NCI-H82 (cell line): ENCODE measurements around the gene SPATA46.
A peak's percentile ranks its signal among the peaks of the same experiment; 100 is the strongest.
"Not testable (repeated sequence)": the region's sequence is repeated elsewhere in the genome, so short reads cannot be mapped to it uniquely, and the experiment has no call there.

Experiments
- DNase-seq: peaks from one replicate; lab custom pipeline; 2025; lab: John Stamatoyannopoulos, UW

Gene SPATA46

GRCh38 chr1:162376691-162377090 lies at the start of gene SPATA46:
TSS of gene SPATA46 (minus strand) at chr1:162376854. CDS start at chr1:162376790, 64 bp downstream.
- no peak for DNase-seq

- no peak for DNase-seq
Observed at GRCh38 chr1:162422662-162423375, 46.2 kb upstream of the SPATA46 start.

GRCh38 chr1:162421258-162422164 lies 44.9 kb upstream of the SPATA46 start:
- peak; percentile 30 for DNase-seq

GRCh38 chr1:162420120-162420519 lies 43.5 kb upstream of the SPATA46 start:
- DNase-seq = no peak

GRCh38 chr1:162419450-162419931 lies 42.8 kb upstream of the SPATA46 start:
- DNase-seq = peak; percentile 95

GRCh38 chr1:162418584-162418983 lies 41.9 kb upstream of the SPATA46 start:
- DNase-seq = not testable (repeated sequence)

GRCh38 chr1:162417650-162418049 lies 41.0 kb upstream of the SPATA46 start:
- DNase-seq = no peak

- DNase-seq = no peak
Observed at GRCh38 chr1:162416909-162417308, 40.3 kb upstream of the SPATA46 start.

GRCh38 chr1:162416215-162416614 lies 39.6 kb upstream of the SPATA46 start:
- DNase-seq = no peak

- no peak for DNase-seq
Observed at GRCh38 chr1:162412002-162412401, 35.3 kb upstream of the SPATA46 start, which contains the start of gene SH2D1B. TSS of gene SH2D1B (minus strand) at chr1:162412136. CDS start at chr1:162412016, 120 bp downstream.

- DNase-seq = no peak
Observed at GRCh38 chr1:162407539-162407938, 30.9 kb upstream of the SPATA46 start.

GRCh38 chr1:162406811-162407210 lies 30.2 kb upstream of the SPATA46 start:
- DNase-seq = no peak

GRCh38 chr1:162405800-162406199 lies 29.1 kb upstream of the SPATA46 start:
- DNase-seq = no peak

- no peak for DNase-seq
Observed at GRCh38 chr1:162404550-162405160, 28.0 kb upstream of the SPATA46 start.

- no peak for DNase-seq
Observed at GRCh38 chr1:162400790-162401355, 24.2 kb upstream of the SPATA46 start.

GRCh38 chr1:162398999-162399580 lies 22.4 kb upstream of the SPATA46 start:
- no peak for DNase-seq

GRCh38 chr1:162397943-162398560 lies 21.4 kb upstream of the SPATA46 start:
- DNase-seq = peak; percentile 36

GRCh38 chr1:162397039-162397448 lies 20.4 kb upstream of the SPATA46 start:
- no peak for DNase-seq

GRCh38 chr1:162396201-162396906 lies 19.7 kb upstream of the SPATA46 start:
- no peak for DNase-seq

GRCh38 chr1:162391790-162392563 lies 15.3 kb upstream of the SPATA46 start:
- DNase-seq = peak; percentile 97
